Stomach (tissue), 9 donors: ENCODE measurements around the gene RILP. TPM values are rescaled to one million over a fixed set of nuclear protein-coding genes. Genes with fewer than 3 reads are reported as not detected.

Experiments used
- DNase-seq, 2 donors: peaks; one replicate each; pipeline versions ENCODE4 v3.0.0 to v3.0.0-alpha.2; 2013 to 2019
- H3K27ac ChIP-seq, 5 donors: fragments of 200-600 bp in 4 of 5; sonication (generic) in 4 of 5; one replicate each; pipeline ENCODE4 v1.5.1; 2013 to 2019; ENCODE audit warnings: mild to moderate bottlenecking in 1 of 5, moderate library complexity in 1 of 5
- H3K27me3 ChIP-seq, 3 donors: fragments of 200-600 bp; sonication (generic); one replicate each; pipeline ENCODE4 v1.5.1; 2017 to 2019; ENCODE audit warnings: mixed run types in 1 of 3
- H3K36me3 ChIP-seq, 4 donors: fragments of 200-600 bp; sonication (generic); 1 replicate in 3 of 4; 2 replicates in 1 of 4; pipeline ENCODE4 v1.5.1; 2016 to 2019
- H3K4me1 ChIP-seq, 4 donors: fragments of 200-600 bp; sonication (generic); one replicate each; pipeline ENCODE4 v1.5.1; 2016 to 2019
- H3K4me3 ChIP-seq, 4 donors: fragments of 200-600 bp; sonication (generic) in 3 of 4; one replicate each; pipeline ENCODE4 v1.5.1; 2016 to 2019; ENCODE audit warnings: mild to moderate bottlenecking in 1 of 4
- H3K9me3 ChIP-seq, 4 donors: fragments of 200-600 bp; sonication (generic); one replicate each; pipeline ENCODE4 v1.5.1; 2016 to 2019
- CTCF ChIP-seq, 7 experiments: fragments of 450-650 bp in 4 of 7; fragments of 200-600 bp in 3 of 7; sonication (generic) in 3 of 7; IDR thresholded peaks; one replicate each; pipeline ENCODE4 v1.5.1; 2016 to 2019; ENCODE audit warnings: antibody characterized with exemption in 7 of 7, control low read depth in 2 of 7, mild to moderate bottlenecking in 1 of 7
- EP300 ChIP-seq: sonication (generic); formaldehyde crosslinking; IDR thresholded peaks from one replicate; pipeline ENCODE4 v1.6.1; 2017; ENCODE audit warnings: antibody characterized with exemption
- POLR2A ChIP-seq, 4 donors: fragments of 450-650 bp; IDR thresholded peaks; one replicate each; pipeline ENCODE4 v1.6.1; 2016; ENCODE audit warnings: antibody characterized with exemption in 4 of 4, control low read depth in 2 of 4, mild to moderate bottlenecking in 1 of 4, moderate library complexity in 1 of 4
- POLR2AphosphoS5 ChIP-seq, 3 donors: sonication (generic); formaldehyde crosslinking; IDR thresholded peaks; one replicate each; pipeline ENCODE4 v1.6.1; 2016; ENCODE audit warnings: antibody characterized with exemption in 3 of 3
- WGBS, 5 donors: extraction: QIAGEN DNeasy Blood & Tissue Kit in 3 of 5; methylation state at CpG; one replicate each; pipeline versions ENCODE4 v1.1.5 to v1.1.7; 2013 to 2018; 5-methylcytosine and 5-hydroxymethylcytosine counted together
- intact Hi-C: fragments of 100-400 bp; cut with DNase I; formaldehyde crosslinking; loops from one replicate; pipeline ENCODE4 v1.15.1; 2023; ENCODE audit warnings: low total_unique reads
- polyA plus RNA-seq, 3 donors: library from polyadenylated mRNA; stranded (reverse); fragments of 200-250 nt; gene quantifications; one replicate each; pipeline ENCODE4 v1.2.3, GENCODE V29; 2013
- total RNA-seq, 5 donors: library from RNA; depleted of rRNA; stranded (reverse); fragments of >200 nt; gene quantifications; one replicate each; pipeline versions ENCODE4 v1.1.0 to v1.2.3, GENCODE V29; 2014 to 2016
- donor health status: healthy with polysubstance abuse.
- donor health status: Bipolar disorder and iron deficiency.
- donor health status: healthy.

RILP gene
- total and polyA plus RNA-seq, 8 donors: 8.6 to 284 (median 25.8) TPM

GRCh38 chr17:1629504-1630310 lies 20.0 kb downstream of the RILP start:
- Histone ChIP-seq H3K36me3 (peaks cover 0 to 5% (median 4%) of the 10 kb centered on the region in 4 donors), H3K27me3 (no peaks in the 10 kb centered on the region), H3K4me1 (peaks cover 31 to 47% (median 46%) of the 10 kb centered on the region in 4 donors), H3K27ac (peak overlapping the region; percentile 90 to 95 (median 92)), H3K9me3 (no peaks in the 10 kb centered on the region), H3K4me3 (peak overlapping the region; percentile 62 to 93 (median 76))
- peak; percentile 83 to 84 for DNase-seq
- WGBS, 5 donors: 2 to 6% (median 3%) methylated on average over 15 to 45 of the region's 45 CpGs
- intact Hi-C loops: loop anchor here (5.0 kb wide), 1 partner anchor 57 kb away; no protein-coding TSS in a partner anchor
- TF ChIP-seq CTCF (IDR thresholded peaks at IDR 0.05) (peak in 5 of 7 experiments; percentile 56 to 89 (median 66)), POLR2AphosphoS5 (IDR thresholded peaks at IDR 0.05) (peak in 1 of 3 donors; percentile 23), POLR2A (IDR thresholded peaks at IDR 0.05) (no peak)

- TF ChIP-seq POLR2AphosphoS5 (IDR thresholded peaks at IDR 0.05) (peak in 2 of 3 donors; percentile 8 to 45), EP300 (no peak), CTCF (IDR thresholded peaks at IDR 0.05) (peak in 4 of 7 experiments; percentile 7 to 60 (median 26)), POLR2A (IDR thresholded peaks at IDR 0.05) (no peak)
- Histone ChIP-seq H3K36me3 (peaks cover 0 to 10% (median 4%) of the 10 kb centered on the region in 4 donors), H3K27ac (peak overlapping the region; percentile 90 to 95 (median 92)), H3K9me3 (no peaks in the 10 kb centered on the region), H3K4me3 (peak overlapping the region; percentile 62 to 93 (median 76)), H3K4me1 (peaks cover 31 to 51% (median 47%) of the 10 kb centered on the region in 4 donors), H3K27me3 (no peaks in the 10 kb centered on the region)
- WGBS, 5 donors: 0 to 1% (median 0%) methylated on average over 19 to 76 of the region's 77 CpGs
- intact Hi-C loops: no loop called here
- DNase-seq: peak; percentile 95 to 98
These were observed 20.7 kb downstream of the RILP start for GRCh38 chr17:1628856-1629503.

GRCh38 chr17:1627982-1628855 lies 21.4 kb downstream of the RILP start, which contains the start of gene SLC43A2:
TSS of gene SLC43A2 (minus strand) at chr17:1628834. CDS start at chr17:1627874, 960 bp downstream.
- Histone ChIP-seq H3K4me3 (peak within 1 kb of the TSS; percentile 62 to 93 (median 76)), H3K27me3 (no peaks in the 10 kb centered on the region), H3K4me1 (peaks cover 31 to 51% (median 47%) of the 10 kb centered on the region in 4 donors), H3K27ac (peak within 1 kb of the TSS; percentile 90 to 95 (median 92)), H3K36me3 (peaks cover 0 to 12% (median 4%) of the 10 kb centered on the region in 4 donors), H3K9me3 (no peaks in the 10 kb centered on the region)
- TF ChIP-seq POLR2AphosphoS5 (IDR thresholded peaks at IDR 0.05): peak in 1 of 3 donors; percentile 36
- TF ChIP-seq EP300: no peak
- 0 to 1% (median 1%) methylated on average over 38 to 95 of the region's 95 CpGs for WGBS, 5 donors
- DNase-seq: peak; percentile 84 to 96
- intact Hi-C loops: no loop called here

DNA sequence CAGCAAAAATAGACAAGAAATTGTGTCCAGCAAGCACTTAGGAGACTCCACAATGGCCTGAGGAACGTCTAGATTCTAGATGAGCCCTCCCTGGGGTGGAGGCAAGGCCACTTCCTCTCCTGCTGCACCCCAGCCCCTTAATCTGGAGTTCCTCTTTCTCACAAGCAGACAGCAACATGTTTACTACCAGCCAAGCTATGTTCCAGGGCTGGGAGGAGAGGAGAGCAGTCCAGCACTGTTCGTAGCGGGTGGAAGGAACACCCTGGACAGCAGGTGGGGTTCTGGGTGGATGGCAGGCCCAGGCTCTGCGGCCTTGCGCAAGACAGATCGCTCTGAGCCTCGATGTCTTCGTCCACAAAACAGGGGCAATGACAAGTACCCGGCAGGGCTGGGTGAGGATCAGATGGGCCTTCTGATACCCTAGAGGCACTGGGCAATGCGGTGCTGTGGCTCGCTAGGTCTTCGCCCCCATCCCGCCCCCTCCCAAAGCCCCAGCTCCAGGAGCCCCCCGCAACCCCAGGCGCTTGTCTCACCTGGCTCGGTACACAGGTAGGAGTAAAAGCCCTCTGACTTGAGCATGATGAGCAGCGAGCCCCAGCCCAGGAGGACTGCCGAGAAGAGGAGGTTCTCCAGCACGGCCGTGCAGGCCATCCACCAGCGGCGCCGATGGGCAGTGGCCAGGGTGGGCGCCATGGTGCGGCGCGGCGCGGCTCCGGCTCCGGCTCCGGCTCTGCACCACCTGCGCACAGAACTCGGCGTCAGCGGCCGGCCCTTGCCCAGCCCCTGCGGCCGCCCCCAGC lies 22.3 kb downstream of the RILP start:
- peak in 1 of 2 donors; percentile 54 for DNase-seq
- 19 to 54% (median 29%) methylated on average over 9 to 39 of the region's 39 CpGs for WGBS, 5 donors
- H3K36me3 ChIP-seq: peaks cover 0 to 16% (median 8%) of the 10 kb centered on the region in 4 donors
- peaks cover 31 to 51% (median 47%) of the 10 kb centered on the region in 4 donors for H3K4me1 ChIP-seq
- peak overlapping the region; percentile 90 to 95 (median 92) for H3K27ac ChIP-seq
- H3K27me3 ChIP-seq: no peaks in the 10 kb centered on the region
- intact Hi-C loops: no loop called here
- peak overlapping the region; percentile 62 to 93 (median 76) for H3K4me3 ChIP-seq
- no peaks in the 10 kb centered on the region for H3K9me3 ChIP-seq
- TF ChIP-seq POLR2AphosphoS5 (IDR thresholded peaks at IDR 0.05) (peak in 2 of 3 donors; percentile 39 to 62), EP300 (no peak)
